GM15510 (cell line): Measurements from ENCODE around the gene MOB2.

Experiments used
- POLR2A ChIP-seq: IDR thresholded peaks from 3 replicates; pipeline ENCODE4 v1.6.1; 2011; ENCODE audit warnings: borderline replicate concordance; ENCODE audit not compliant: insufficient read length; ENCODE audit errors: extremely low read depth

MOB2 gene

DNA sequence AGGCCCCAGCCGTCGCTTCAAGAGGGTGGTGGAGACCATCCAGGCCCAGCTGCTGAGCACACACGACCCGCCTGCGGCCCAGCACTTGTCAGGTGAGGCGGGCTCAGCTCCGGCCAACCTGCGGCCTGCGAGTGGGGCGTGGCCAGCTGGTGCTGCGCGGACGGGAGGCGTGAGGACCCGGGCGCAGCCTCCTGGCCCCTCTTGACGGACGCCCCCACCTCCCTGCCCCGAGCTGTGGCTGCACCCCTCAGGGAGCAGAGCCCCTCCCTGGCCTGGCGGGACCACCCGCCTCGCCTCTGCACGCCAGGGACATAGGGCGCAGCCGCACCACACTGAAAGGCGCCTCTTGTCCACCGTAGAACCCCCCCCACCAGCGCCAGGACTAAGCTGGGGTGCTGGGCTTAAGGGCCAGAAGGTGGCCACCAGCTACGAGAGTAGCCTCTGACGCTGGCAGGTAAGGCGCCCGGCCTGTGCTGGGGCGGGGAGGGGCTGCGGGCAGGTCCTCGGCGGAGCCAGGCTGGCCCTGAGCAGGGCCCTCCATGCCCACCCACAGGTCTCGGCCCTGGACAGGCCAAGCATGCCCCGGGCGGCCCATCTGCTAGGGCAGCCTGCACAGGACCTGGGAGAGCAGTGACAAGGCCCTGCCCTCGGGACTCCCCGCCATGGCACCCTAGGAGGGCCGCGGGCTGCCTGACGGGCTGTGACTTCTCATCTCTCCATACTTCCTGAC lies 29.8 kb downstream of the MOB2 start:
- TF ChIP-seq POLR2A: no peak

DNA sequence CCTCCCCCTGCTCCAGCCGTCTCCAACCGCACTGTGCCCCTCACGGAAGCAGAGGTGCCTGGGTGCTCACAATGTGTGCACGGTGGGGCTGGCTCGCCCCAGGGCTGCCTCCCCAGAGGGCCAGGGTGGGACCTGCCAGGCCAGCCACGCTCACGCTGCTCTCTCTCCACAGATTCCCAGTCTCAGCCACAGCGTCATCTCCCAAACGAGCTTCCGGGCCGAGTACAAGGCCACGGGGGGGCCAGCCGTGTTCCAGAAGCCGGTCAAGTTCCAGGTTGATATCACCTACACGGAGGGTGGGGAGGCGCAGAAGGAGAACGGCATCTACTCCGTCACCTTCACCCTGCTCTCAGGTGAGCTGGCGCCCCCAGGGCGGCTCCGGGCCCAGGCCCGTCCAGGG lies 30.4 kb downstream of the MOB2 start:
- no peak for TF ChIP-seq POLR2A

DNA sequence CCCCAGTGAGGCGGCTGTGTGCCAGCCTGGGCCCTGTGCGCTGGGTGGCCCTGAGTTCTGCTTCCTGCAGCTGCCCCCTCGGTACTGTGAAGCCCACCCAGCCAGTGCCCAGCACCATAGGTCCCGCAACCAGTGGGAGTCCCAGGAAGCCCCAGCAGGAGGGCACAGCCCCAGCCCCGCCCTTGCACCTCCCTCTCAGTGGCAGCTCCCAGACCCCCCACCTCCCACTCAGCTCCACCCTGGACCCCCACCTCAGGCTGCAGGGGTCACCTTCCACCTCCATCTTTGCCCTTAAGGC lies 30.9 kb downstream of the MOB2 start:
- no peak for TF ChIP-seq POLR2A

DNA sequence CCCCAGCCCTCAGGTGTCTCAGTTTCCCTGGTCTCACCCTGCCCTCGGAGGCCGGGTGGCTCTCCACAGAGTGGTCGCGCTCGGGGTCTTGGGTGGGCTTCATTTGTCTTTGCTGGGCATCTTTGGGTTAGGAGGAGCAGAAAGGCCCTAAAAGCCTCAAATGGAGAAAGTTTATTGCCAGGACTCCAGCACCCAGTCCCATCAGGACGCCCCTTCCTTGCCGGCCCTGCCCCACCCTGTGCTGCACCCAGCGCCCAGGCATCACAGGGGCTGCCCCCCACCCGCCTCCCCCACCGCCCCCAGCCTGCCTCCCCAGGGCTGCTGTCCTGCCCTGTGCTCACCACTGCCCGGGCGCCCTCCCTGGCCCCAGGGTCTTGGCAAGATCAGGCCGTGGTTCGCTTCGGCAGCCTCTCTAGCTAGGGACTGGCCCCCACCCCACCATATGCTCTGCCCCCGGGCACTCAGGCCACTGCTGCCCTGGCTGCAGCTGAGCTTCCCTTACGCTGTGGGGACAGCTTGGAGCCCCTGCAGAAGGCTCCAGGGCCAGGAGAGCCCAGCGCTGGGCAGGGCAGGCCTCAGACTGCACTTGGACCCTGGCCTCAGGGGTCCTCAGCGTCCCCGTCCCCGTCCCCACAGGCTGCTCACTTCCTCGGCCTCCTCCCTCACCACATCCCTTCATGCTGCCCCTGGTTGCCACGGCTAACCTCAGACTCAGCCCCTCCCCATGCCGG lies 31.4 kb downstream of the MOB2 start:
- no peak for TF ChIP-seq POLR2A

DNA sequence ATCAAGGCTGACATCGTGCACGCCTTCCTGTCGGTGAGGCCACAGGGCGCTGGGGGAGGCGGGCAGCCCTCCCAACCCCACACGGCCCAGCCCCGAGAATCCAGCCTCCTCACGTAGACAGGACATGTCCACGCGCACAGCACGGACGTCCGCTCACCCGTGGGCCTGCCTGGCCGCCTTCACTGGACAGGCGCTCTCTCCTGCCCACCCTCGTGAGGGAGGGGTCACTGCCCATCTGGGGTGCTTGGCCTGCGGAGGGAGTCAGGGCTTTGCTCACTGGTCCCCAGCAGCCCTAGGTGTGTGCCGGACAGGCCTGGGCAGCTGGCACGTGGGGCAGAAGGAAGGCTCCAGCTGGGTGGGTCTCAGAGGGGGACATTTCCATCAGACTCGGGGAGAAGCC lies 32.0 kb downstream of the MOB2 start:
- no peak for TF ChIP-seq POLR2A

DNA sequence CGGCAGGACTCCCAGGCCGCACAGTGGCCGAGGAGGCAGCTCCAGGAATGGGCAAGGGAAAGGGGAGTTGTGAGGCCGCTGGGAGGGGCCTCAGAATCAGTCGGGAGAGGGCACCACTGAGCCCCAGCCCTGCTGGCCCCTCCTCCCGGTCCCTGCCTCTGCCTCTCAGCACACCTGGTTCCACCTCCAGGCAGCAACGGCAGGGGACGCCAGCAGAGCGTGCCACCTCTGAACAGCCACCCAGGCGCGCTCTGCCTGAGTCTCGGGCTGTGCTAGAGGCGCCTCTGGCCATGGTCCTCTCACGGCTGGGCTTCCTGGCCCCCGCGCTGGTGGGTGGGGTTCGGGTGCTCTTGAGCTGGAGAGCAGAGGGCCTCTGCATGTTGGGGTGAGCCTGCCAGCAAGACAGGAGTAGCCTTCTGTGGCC lies 33.0 kb downstream of the MOB2 start:
- TF ChIP-seq POLR2A: no peak

DNA sequence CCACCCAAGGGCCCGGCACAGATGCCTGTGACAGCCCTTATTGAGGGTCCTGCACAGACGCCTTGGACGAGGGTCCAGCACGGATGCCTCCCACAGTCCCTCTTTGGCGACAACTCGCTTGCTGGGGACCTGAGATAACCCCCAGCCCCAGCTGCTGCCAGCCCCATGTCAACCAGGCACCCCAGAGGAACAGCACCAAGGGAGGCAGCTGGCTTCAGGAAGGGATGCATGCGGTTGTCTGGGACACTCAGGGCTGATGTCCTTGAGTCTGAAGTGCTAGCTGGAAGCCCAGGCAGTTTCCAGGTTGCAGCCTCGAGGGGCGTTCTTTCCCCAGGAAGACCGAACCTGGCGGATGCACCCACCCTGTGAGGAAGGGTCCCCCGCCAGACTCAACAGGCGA lies 33.8 kb downstream of the MOB2 start:
- no peak for TF ChIP-seq POLR2A

DNA sequence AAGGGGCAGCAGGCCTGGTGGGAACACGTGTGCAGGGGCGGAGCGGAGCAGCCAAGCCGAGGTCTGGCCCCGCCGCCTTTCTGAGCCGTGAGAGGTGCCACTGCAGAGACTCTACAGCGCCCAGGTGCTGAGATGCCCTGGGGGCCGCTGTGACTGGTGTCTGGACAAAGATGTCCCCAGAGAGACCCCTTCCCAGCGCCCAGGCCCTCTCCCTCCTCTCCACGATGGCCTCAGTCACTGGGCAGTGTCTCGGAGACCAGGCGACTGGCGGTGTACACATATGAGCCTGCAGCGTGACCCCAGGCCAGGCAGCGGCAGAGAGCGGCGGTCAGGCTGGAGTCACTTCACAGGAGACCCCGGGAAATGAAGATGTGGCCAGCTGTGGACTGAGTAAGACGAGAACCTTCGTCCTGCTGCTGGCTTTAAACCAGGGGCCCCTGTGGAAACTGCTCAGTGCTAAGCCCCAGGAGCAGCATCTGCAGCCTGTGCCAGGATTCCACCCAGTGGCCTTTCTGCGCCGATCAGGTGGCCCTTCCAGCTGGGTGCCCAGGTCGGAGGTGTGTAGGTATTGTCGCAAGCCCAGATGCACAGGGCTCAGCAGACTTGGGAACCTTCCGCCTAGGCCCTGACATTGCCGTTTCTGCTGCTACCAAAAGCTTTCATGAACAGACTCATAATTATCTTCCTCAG lies 34.7 kb downstream of the MOB2 start:
- no peak for TF ChIP-seq POLR2A

DNA sequence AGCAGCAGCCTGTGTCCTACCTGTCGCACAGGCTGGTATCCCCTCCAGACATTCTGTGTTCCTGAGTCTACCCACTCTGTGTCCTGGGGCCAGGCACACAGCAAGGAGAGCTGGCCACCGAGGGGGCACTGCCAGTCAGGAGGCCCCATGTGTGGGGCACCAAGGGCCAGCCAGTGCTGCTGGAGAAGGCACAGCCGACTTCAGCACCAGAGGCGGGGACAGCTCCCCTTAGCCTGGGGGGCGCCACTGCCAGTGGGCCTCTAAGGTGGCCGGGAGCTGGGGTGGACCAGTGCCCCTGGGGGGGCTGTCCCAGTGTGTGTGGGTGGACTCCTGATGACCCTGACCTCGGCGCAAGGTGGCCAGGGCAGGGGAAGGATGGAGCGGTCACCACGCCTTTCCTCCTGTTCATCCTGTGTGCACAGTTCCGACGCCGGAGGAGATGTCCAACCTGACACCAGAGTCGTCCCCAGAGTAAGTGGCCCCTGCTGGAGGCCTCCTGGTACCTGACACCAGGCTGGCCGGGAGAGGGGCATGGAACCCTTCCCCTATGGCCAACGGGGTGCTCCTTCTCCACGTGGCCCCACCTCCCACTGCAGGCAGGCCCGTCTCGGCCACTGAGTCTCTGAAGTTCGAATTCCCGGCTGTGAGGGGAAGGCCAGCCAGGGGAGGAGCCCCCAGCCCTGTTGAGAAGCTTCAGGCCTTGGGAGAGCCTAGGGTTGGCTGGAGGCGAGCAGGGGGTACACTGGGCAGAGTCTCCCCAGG lies 35.4 kb downstream of the MOB2 start:
- TF ChIP-seq POLR2A: no peak

DNA sequence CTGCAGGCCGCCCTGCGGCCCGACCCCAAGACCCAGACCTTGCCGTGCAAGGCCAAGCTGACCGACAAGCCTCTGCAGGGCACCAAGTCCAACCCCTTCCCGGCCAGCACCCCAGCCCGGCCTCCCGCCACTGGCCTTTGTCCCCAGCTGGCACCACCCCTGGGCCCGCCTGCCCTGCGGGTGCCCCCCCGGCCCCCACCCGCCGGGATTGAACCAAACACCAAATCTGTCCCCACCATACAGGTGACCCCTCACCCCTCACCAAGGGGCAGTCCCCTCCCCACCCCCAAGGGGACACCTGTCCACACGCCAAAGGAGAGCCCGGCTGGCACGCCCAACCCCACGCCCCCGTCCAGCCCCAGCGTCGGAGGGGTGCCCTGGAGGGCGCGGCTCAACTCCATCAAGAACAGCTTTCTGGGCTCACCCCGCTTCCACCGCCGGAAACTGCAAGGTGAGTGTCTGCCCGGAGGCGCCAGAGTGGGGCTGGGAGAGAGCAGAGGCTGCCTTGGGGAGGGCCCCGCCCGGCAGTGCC lies 36.2 kb downstream of the MOB2 start:
- TF ChIP-seq POLR2A: no peak

DNA sequence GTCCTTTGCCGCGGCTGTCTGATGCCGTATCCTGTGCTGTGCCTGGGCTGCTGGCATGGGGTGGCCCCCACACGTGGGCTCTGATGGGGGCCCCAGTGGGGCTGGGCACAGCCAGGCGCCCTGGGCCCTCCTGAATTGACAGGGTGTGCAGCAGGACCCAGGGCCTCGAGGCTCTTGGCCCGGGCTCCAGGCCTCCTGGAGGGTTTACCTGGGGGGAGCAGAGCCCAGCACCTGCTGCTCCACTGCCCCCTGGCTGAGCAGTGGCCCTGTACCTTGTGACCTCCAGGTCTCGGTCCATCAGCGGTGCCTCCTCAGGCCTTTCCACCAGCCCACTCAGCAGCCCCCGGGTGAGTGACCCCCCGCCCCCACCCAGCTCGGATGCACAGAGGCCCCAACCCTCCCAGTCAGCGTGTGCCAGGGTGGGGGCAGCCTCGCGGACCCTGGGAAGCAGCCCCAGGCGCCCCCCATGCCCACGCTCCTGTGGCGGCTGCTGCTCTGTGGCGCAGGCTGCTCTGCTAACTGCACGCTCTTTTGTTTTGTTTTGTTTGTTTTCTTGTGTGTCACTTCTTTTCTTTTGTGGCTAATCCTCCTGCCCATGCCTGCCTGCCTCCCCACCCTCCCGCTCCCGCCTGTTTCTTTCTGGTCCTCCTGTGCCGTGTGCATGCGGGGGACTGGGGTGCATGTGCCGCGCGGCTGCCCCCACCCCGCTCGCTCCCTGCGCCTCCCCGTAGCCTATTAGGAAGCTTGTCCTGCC lies 36.9 kb downstream of the MOB2 start:
- TF ChIP-seq POLR2A: no peak

DNA sequence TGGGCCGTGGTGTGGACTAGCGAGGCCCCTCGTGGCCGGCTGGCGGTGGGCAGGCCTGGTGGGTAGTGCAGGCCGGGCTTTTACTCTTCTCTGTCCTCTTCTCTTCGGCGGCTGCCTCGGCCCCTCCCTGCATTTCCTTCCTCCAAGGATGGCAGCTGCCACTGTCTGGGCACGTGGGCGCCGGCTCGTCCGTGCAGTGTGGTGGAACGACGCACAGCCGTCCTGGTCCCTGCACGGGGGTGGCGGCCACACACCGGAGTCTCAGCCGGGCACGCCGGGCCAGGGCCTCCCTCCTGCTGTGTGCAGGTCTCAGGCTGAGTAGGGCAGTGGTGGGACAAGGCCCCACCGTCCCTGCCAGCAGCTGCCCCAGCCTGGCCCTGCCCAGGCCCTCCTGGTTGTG lies 37.7 kb downstream of the MOB2 start:
- TF ChIP-seq POLR2A: no peak

DNA sequence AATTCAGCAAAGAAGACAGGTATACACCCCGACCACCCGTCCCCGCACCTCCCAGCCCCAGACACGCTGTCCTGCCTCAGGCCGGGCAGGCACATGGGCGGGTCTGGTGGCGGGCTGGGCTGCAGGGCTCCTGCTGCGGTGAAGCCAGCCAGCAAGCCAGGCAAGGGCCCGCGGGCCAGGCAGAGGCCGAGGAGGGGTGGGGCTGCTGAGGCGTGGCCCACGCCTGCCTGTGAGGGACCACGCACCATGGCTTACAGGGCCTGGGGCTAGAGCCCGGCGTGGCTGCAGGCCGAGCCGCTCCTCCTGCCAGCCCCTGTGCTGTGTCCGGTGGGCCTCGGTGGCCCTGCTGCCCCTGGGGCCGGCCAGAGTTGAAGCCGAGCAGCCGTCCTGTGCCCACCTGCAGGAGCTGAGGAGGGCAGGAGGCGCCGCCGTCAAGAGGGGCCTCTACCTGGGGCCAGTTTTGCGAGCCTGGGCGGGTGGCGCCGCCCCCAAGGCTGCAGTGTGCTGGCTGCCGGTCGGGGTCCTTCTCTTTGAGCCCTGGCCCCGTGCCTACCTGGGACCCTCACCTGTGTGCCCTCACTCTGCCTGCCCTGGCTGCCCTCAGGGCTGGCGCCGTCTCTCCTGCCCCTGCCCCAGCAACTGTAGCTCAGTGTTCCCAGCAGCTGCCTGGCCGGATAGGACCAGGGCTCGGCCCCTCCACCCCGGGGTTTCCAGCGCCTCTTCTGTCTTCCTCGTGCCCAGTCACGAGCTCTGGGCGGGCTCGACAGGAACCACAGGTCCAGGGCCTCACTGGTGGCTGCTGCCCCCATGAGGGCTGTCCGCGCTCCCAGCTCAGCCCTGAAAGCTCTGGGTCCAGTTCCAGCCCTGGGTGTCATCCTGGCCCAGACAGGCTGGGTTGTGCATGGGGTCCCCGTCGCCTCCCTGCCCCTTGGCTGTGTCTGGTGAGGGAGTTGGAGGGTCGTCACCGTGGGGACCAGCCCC lies 38.4 kb downstream of the MOB2 start:
- no peak for TF ChIP-seq POLR2A

DNA sequence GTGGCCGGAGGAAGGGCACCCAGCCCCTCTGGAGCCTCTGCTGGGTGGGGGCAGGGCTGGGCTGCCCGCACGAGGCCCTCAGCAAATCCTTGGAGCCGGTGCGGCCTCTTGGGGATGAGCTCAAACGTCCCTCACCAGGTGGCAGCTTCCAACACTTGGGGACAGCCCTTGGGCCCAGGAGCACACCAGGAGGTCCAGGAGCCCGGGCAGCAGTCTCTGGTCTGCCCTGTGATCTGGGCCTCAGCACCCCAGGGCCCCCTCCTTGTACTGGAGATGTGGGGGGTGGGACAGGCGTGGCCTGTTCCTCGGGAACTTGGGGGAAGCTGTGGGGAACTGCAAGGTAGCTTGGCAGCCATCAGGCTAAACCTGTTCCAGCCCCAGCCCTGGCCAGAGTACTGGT lies 40.0 kb downstream of the MOB2 start:
- no peak for TF ChIP-seq POLR2A
